Adrenal gland (tissue), 12 donors: ENCODE results near the gene DSCAML1. TPM values are rescaled to one million over a fixed set of nuclear protein-coding genes. Genes with fewer than 3 reads are reported as not detected.

Experiments
- DNase-seq, 7 donors: peaks; one replicate each; pipeline ENCODE4 v3.0.0-alpha.2; 2019 to 2020
- H3K27ac ChIP-seq, 5 donors: fragments of 200-600 bp; sonication (generic) in 4 of 5; 1 replicate in 3 of 5; 2 replicates in 2 of 5; pipeline versions ENCODE4 v1.5.1 to v1.8.0; 2016 to 2020; ENCODE audit warnings: mild to moderate bottlenecking in 1 of 5
- H3K27me3 ChIP-seq: fragments of 200-600 bp; 2 replicates; pipeline ENCODE4 v1.8.0; 2021
- H3K36me3 ChIP-seq, 2 donors: fragments of 200-600 bp; replicated peaks in 1 of 2; 1 replicate in 1 of 2; 2 replicates in 1 of 2; pipeline versions ENCODE4 v1.5.1 to v1.8.0; 2018 to 2022
- H3K4me1 ChIP-seq, 2 donors: fragments of 200-600 bp; replicated peaks in 1 of 2; 1 replicate in 1 of 2; 2 replicates in 1 of 2; pipeline versions ENCODE4 v1.5.1 to v1.8.0; 2018 to 2021
- H3K4me3 ChIP-seq, 4 donors: fragments of 200-600 bp; sonication (generic) in 3 of 4; one replicate each; pipeline ENCODE4 v1.5.1; 2016 to 2018
- H3K9me3 ChIP-seq, 3 donors: fragments of 200-600 bp; sonication (generic) in 1 of 3; replicated peaks in 1 of 3; 1 replicate in 2 of 3; 2 replicates in 1 of 3; pipeline versions ENCODE4 v1.5.1 to v1.8.0; 2016 to 2021
- CTCF ChIP-seq, 6 experiments: fragments of 450-650 bp in 4 of 6; fragments of 200-600 bp in 2 of 6; sonication (generic) in 1 of 6; IDR thresholded peaks; 1 replicate in 5 of 6; 2 replicates in 1 of 6; pipeline versions ENCODE4 v1.5.1 to v1.8.0; 2016 to 2021; ENCODE audit warnings: antibody characterized with exemption in 6 of 6, mild to moderate bottlenecking in 2 of 6, moderate library complexity in 1 of 6
- POLR2A ChIP-seq, 2 donors: fragments of 450-650 bp; IDR thresholded peaks; one replicate each; pipeline ENCODE4 v1.6.1; 2017; ENCODE audit warnings: antibody characterized with exemption in 2 of 2, mild to moderate bottlenecking in 2 of 2, moderate library complexity in 1 of 2
- WGBS, 4 donors: extraction: QIAGEN DNeasy Blood & Tissue Kit in 2 of 4; methylation state at CpG; one replicate each; pipeline versions ENCODE4 v1.1.5 to v1.1.7; 2013 to 2017; 5-methylcytosine and 5-hydroxymethylcytosine counted together
- intact Hi-C, 2 donors: fragments of 100-400 bp; cut with DNase I; formaldehyde crosslinking; loops; one replicate each; pipeline versions ENCODE4 v1.14.1 to v1.15.0; 2022 to 2023
- polyA plus RNA-seq, 3 donors: library from polyadenylated mRNA; stranded (reverse); fragments of 200-250 nt in 2 of 3; fragments of 350-450 nt in 1 of 3; fragmentation: Illumina TruSeq in 1 of 3; extraction: RNeasy Lipid Tissue Mini Kit (QIAGEN cat#74804) in 1 of 3; gene quantifications; one replicate each; pipeline ENCODE4 v1.2.3, GENCODE V29; 2013 to 2014
- total RNA-seq, 9 donors: library from RNA; depleted of rRNA in 4 of 9; stranded (reverse); fragments of >200 nt in 4 of 9; fragments of 120-200 nt in 1 of 9; fragmentation: NEBNext Ultra II Directional in 1 of 9; extraction: Animal tissue kit (Norgen Biotek cat#: 25700) in 1 of 9; gene quantifications; one replicate each; pipeline versions ENCODE4 v1.1.0 to v1.2.4, GENCODE V29; 2013 to 2023
- donor health status: healthy with polysubstance abuse.
- donor health status: Bipolar disorder and iron deficiency.
- donor health status: DM: yes; HTN: yes; CAD: no.
- donor health status: DM: no; HTN: no; CAD: no.
- donor health status: DM: no; HTN: no; CAD: no.
- donor health status: DM: yes; HTN: yes; CAD: no.

The DSCAML1 gene
- total and polyA plus RNA-seq, 12 donors, result 0.09 to 1.9 (median 0.55) TPM; not detected in 1

GRCh38 chr11:117442049-117442868, 354.8 kb downstream of the DSCAML1 start:
- no peaks in the 10 kb centered on the region for H3K36me3 ChIP-seq
- no peak for DNase-seq
- no peak overlapping the region for H3K27ac ChIP-seq
- TF ChIP-seq CTCF (IDR thresholded peaks at IDR 0.05), result no peak
- no peak for TF ChIP-seq POLR2A (IDR thresholded peaks at IDR 0.05)
- intact Hi-C loops, result no loop called here
- H3K9me3 ChIP-seq, result no peaks in the 10 kb centered on the region
- peaks cover 8% of the 10 kb centered on the region for H3K27me3 ChIP-seq
- H3K4me3 ChIP-seq, result no peak overlapping the region
- peaks cover 0 to 5% of the 10 kb centered on the region in 2 donors for H3K4me1 ChIP-seq
- WGBS, 4 donors, result 76 to 89% (median 87%) methylated on average over 14 to 16 of the region's 16 CpGs

- TF ChIP-seq POLR2A (IDR thresholded peaks at IDR 0.05) (no peak), CTCF (IDR thresholded peaks at IDR 0.05) (no peak)
- no peaks in the 10 kb centered on the region for H3K36me3 ChIP-seq
- no peak overlapping the region for H3K27ac ChIP-seq
- DNase-seq, result no peak
- intact Hi-C loops, result no loop called here
- 80 to 91% (median 87%) methylated on average over 11 to 14 of the region's 14 CpGs for WGBS, 4 donors
- no peaks in the 10 kb centered on the region for H3K9me3 ChIP-seq
- peaks cover 8% of the 10 kb centered on the region for H3K27me3 ChIP-seq
- H3K4me1 ChIP-seq, result peaks cover 0 to 5% of the 10 kb centered on the region in 2 donors
- no peak overlapping the region for H3K4me3 ChIP-seq
These were observed 355.7 kb downstream of the DSCAML1 start for GRCh38 chr11:117441146-117441975.

- peaks cover 0 to 5% of the 10 kb centered on the region in 2 donors for H3K4me1 ChIP-seq
- no peak overlapping the region for H3K27ac ChIP-seq
- WGBS, 4 donors, result 81 to 90% (median 85%) methylated on average over 8 of the region's 8 CpGs
- TF ChIP-seq POLR2A (IDR thresholded peaks at IDR 0.05) (no peak), CTCF (IDR thresholded peaks at IDR 0.05) (no peak)
- DNase-seq, result no peak
- no peak overlapping the region for H3K4me3 ChIP-seq
- H3K9me3 ChIP-seq, result no peaks in the 10 kb centered on the region
- intact Hi-C loops, result no loop called here
- H3K36me3 ChIP-seq, result no peaks in the 10 kb centered on the region
- H3K27me3 ChIP-seq, result peaks cover 8% of the 10 kb centered on the region
These were observed 356.8 kb downstream of the DSCAML1 start for GRCh38 chr11:117440258-117440657.

- intact Hi-C loops, result loop anchor here in 1 of 2 donors (10.0 kb wide), 1 partner anchor 516 kb away; no protein-coding TSS in a partner anchor
- no peak overlapping the region for H3K27ac ChIP-seq
- no peak overlapping the region for H3K4me3 ChIP-seq
- H3K36me3 ChIP-seq, result no peaks in the 10 kb centered on the region
- DNase-seq, result no peak
- peaks cover 0 to 5% of the 10 kb centered on the region in 2 donors for H3K4me1 ChIP-seq
- H3K9me3 ChIP-seq, result no peaks in the 10 kb centered on the region
- peaks cover 8% of the 10 kb centered on the region for H3K27me3 ChIP-seq
- 85 to 92% (median 87%) methylated on average over 5 to 13 of the region's 13 CpGs for WGBS, 4 donors
- no peak for TF ChIP-seq POLR2A (IDR thresholded peaks at IDR 0.05)
- no peak for TF ChIP-seq CTCF (IDR thresholded peaks at IDR 0.05)
These were observed 357.8 kb downstream of the DSCAML1 start for GRCh38 chr11:117439256-117439655.
